HG02870 (cell line): ENCODE results near the gene COBLL1.

Source experiments
- ATAC-seq: cut with Tn5 transposase; IDR thresholded peaks from one replicate; pipeline ENCODE4 v1.9.1; 2021; ENCODE audit warnings: mild to moderate bottlenecking, moderate library complexity; ENCODE audit not compliant: unreplicated experiment

Gene COBLL1

GRCh38 chr2:164691346-164691887 lies 150.2 kb downstream of the COBLL1 start:
- ATAC-seq: no peak

DNA sequence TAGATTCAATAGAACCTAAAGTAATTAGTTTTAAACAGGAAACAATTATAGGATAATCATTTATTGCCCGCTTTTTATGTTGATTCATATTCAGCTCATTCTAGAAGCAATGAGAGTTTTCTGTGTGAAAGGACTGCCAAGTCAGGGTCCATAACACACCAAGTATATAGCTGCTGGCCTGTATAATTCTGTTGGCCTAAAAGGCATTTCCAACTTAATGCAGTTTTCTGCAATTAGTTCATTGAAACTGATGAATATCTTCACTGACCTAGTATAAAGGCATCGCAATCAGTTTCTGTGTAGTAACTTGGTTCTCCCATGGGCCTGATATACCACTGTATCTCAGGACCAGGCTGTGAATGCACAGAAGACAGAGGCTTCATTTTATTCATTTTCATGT lies 151.3 kb downstream of the COBLL1 start:
- no peak for ATAC-seq

GRCh38 chr2:164688896-164689419 lies 152.7 kb downstream of the COBLL1 start:
- ATAC-seq: no peak

- ATAC-seq: no peak
Measured at GRCh38 chr2:164681009-164681408, 160.6 kb downstream of the COBLL1 start.

- no peak for ATAC-seq
Measured at GRCh38 chr2:164678631-164679149, 162.9 kb downstream of the COBLL1 start.

GRCh38 chr2:164677733-164678132 lies 163.9 kb downstream of the COBLL1 start:
- ATAC-seq: no peak

DNA sequence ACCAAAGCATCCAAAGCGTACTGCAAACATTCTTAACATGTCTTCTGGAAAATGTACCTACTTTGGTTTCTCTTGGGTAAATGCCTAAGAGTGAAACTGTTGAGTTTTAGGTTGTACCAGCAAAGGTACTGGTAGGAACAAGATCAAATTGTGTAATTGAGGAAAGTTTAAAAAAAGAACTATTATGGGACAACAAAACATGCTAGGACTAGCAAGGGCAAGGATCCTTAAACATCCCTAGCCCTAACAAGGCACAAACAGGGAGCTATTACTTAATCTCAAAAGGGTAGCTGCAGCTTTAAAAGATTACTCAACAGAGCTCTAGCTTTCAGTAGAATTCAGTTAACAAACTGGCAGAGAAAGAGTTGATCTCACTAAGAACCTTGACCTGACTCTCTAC lies 164.4 kb downstream of the COBLL1 start:
- no peak for ATAC-seq

DNA sequence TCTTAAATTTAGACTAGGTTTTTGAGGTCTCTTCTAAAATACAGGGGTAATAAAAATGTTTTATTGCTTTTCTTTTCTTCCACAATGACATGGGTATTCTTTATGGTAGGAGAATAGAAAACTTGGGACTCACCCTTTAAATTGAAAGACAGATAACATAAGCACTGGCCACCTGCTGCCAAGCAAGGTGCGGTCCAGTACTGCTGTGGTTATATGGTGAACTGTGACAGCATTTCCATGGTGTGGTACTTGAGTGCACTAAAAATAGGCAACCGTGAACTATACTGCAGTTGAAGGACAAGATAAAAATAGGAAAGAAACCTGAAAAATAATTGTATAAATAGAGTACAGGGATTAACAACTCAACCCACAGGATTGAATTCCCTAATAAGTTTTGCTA lies 165.9 kb downstream of the COBLL1 start:
- ATAC-seq: no peak

- ATAC-seq: no peak
Measured at GRCh38 chr2:164675027-164675426, 166.6 kb downstream of the COBLL1 start.

GRCh38 chr2:164671664-164672396 lies 169.8 kb downstream of the COBLL1 start:
- no peak for ATAC-seq

GRCh38 chr2:164669291-164669690 lies 172.3 kb downstream of the COBLL1 start:
- ATAC-seq: no peak

GRCh38 chr2:164667566-164667965 lies 174.1 kb downstream of the COBLL1 start:
- no peak for ATAC-seq

- no peak for ATAC-seq
Measured at GRCh38 chr2:164664070-164664469, 177.6 kb downstream of the COBLL1 start.

DNA sequence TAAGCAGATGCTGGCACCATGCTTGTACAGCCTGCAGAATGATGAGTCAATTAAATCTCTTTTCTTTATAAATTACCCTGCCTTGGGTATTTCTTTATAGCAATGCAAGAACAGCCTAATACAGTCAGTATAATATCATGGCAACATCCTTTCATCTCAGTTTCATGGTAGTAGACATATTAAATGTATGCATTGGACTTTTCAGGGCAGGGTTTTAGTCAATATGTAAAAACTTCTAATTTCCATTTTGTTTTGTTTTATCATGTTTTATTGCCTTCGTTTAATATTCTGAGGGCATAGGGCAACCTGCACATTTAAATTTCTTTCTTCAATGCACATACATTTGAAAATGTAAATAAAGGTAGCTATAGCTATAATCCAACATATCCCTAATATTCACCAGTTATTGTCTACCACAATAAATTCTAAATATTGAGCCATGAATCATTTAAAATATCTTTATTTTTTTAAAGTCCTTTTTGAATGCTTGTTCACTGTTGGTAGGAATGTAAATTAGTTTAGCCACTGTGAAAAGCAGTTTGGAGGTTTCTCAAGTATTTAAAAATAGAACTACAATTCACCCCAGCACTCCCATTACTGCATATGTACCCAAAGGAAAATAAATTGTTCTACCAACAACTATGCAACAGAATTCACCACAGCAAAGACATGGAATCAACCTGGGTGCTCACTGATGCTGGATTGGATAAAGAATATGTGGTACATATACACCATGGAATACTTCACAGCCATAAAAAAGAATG lies 178.6 kb downstream of the COBLL1 start:
- no peak for ATAC-seq

DNA sequence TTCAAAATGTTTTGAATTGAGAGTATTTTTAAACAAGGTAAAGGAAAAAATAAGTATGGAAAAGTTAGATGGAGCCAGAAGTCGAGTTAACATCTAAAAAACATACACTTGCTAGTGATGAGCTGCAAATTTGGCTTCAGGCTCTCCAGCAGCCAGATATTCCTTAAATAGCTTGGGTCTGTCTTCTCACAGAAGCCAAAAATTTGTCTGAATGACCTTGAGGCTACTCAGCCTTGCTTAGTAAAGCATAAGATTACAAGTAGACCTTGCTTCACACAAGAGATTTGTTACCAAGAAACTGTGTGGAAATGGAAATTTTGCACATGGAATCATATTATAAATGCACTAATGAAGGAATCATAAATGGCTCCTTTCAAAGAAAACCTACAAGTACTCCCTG lies 179.6 kb downstream of the COBLL1 start:
- no peak for ATAC-seq

DNA sequence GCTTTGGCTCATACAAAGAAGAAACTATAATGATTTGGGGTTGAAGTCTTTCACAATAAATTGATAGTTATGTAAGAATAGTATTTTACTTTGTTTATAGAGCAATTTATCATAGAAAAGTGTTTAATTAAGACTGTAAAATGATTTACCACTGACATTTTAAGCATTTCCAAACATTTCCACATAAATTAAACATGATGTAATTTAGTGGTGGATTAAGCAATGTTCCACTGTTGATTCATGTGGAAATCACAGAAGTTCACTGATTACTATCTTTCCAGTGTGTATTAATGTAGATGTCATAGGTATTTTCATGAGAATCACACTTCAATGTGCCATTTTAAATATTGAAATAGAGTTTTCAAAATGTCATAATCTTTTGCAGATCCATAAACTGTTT lies 180.3 kb downstream of the COBLL1 start:
- ATAC-seq: no peak

GRCh38 chr2:164657129-164657528 lies 184.5 kb downstream of the COBLL1 start:
- ATAC-seq: no peak

DNA sequence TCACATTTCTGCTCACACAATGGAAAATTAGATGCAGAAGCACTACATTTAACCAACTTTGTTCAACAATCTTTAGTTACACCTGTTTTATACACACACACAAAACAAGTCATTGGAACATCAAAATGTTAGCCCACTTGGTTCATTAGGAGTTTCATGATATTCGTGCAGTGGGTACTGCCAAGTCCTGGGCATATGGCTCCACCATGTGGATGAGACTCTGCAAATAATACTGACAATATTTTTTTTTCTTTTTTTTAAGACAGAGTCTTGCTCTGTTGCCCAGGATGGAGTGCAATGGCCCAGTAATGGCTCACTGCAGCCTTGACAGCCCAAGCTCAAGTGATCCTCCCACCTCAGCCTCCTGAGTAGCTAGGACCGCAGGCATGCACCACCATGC lies 185.9 kb downstream of the COBLL1 start:
- no peak for ATAC-seq

DNA sequence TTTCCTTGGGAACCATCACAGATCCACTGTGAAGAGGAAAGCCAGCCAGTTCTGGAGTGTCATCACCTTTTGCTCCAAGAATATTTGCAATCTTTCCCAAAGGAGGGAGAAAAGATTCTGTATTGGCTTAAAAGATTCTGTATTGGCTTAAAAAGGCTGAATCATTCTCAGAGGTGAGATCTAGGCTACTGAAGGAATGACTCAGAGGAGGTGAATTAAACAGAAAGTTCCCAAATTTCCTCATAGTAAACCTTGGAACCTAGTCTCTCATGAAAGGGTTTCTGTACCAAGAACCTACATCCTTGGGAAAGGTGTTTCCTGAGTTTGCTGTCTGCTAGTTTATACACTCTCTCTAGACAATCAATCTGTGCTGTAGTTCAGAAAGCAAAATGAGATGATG lies 186.3 kb downstream of the COBLL1 start:
- no peak for ATAC-seq

GRCh38 chr2:164651361-164651760 lies 190.3 kb downstream of the COBLL1 start:
- no peak for ATAC-seq

DNA sequence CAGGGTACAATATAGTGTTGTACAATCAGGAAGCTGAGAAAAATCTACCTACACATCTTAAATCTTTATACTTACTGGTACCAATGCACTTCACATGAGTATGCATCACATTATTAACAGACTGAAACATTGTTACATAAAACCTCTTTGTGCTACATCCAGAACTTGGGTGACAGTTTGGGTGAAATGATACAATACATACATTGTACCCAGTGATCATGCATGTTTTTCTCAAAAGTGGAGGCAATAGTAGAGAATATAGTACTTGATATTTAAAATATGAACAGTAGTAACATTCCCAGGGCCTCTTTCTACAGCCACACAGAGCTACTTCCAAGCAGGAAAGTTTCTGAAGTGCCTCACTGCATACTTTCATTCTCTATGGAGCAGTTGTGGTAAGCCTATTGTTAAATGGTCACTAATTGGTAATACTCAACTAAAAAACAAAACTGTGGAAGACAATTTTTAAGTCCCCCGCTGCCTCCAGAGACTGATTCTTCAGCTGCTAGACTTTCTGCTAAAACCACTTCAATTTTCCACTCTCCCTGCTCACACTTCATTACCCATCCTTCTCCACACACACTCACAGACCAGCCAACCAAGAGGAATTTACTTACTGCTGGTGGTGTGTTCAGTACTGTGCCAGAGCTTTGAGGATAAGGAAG lies 197.5 kb downstream of the COBLL1 start:
- no peak for ATAC-seq
